Measurements from ENCODE around the gene ACTRT3.

GRCh38 chr3:169777822-169778221 is 8.5 kb upstream of the ACTRT3 start:
- TF ChIP-seq POLR2A (IDR thresholded peaks at IDR 0.05) = no peak
- TF ChIP-seq, protein P1, sequence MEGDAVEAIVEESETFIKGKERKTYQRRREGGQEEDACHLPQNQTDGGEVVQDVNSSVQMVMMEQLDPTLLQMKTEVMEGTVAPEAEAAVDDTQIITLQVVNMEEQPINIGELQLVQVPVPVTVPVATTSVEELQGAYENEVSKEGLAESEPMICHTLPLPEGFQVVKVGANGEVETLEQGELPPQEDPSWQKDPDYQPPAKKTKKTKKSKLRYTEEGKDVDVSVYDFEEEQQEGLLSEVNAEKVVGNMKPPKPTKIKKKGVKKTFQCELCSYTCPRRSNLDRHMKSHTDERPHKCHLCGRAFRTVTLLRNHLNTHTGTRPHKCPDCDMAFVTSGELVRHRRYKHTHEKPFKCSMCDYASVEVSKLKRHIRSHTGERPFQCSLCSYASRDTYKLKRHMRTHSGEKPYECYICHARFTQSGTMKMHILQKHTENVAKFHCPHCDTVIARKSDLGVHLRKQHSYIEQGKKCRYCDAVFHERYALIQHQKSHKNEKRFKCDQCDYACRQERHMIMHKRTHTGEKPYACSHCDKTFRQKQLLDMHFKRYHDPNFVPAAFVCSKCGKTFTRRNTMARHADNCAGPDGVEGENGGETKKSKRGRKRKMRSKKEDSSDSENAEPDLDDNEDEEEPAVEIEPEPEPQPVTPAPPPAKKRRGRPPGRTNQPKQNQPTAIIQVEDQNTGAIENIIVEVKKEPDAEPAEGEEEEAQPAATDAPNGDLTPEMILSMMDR (IDR thresholded peaks at IDR 0.05) = no peak

All from prostate gland (tissue), 2 donors.